Islet of Langerhans (tissue), 1 donor: Measurements from ENCODE around the gene CFAP46.
"Not testable (repeated sequence)": the region's sequence is repeated elsewhere in the genome, so short reads cannot be mapped to it uniquely, and the experiment has no call there.

ENCODE experiments used
- FAIRE-seq: peaks from one replicate; lab custom pipeline; 2011; peaks lifted over from hg19 to GRCh38; lab: Jason Lieb, UNC

Gene CFAP46

GRCh38 chr10:132979491-132980425, 37.4 kb upstream of the CFAP46 start:
- no peak for FAIRE-seq

- FAIRE-seq, result no peak
Measured at GRCh38 chr10:132978542-132978941, 36.2 kb upstream of the CFAP46 start.

GRCh38 chr10:132977807-132978206, 35.4 kb upstream of the CFAP46 start:
- no peak for FAIRE-seq

- no peak for FAIRE-seq
Measured at GRCh38 chr10:132977076-132977475, 34.7 kb upstream of the CFAP46 start.

GRCh38 chr10:132975831-132976682, 33.7 kb upstream of the CFAP46 start:
- FAIRE-seq, result no peak

GRCh38 chr10:132974886-132975830, 32.8 kb upstream of the CFAP46 start:
- FAIRE-seq, result no peak

- no peak for FAIRE-seq
Measured at GRCh38 chr10:132974249-132974796, 32.0 kb upstream of the CFAP46 start.

- FAIRE-seq, result no peak
Measured at GRCh38 chr10:132973903-132974241, 31.5 kb upstream of the CFAP46 start.

- no peak for FAIRE-seq
Measured at GRCh38 chr10:132972986-132973902, 30.9 kb upstream of the CFAP46 start.

GRCh38 chr10:132972149-132972985, 30.0 kb upstream of the CFAP46 start:
- no peak for FAIRE-seq

- no peak for FAIRE-seq
Measured at GRCh38 chr10:132971448-132972148, 29.2 kb upstream of the CFAP46 start.

- no peak for FAIRE-seq
Measured at GRCh38 chr10:132970641-132971438, 28.5 kb upstream of the CFAP46 start.

- no peak for FAIRE-seq
Measured at GRCh38 chr10:132967540-132967939, 25.2 kb upstream of the CFAP46 start.

GRCh38 chr10:132965411-132966057, 23.2 kb upstream of the CFAP46 start:
- FAIRE-seq, result no peak

GRCh38 chr10:132964707-132965410, 22.5 kb upstream of the CFAP46 start:
- not testable (repeated sequence) for FAIRE-seq

- FAIRE-seq, result no peak
Measured at GRCh38 chr10:132964231-132964630, 21.9 kb upstream of the CFAP46 start.

- no peak for FAIRE-seq
Measured at GRCh38 chr10:132963430-132963960, 21.1 kb upstream of the CFAP46 start.
